ENCODE results near the gene FAM13A.

DNA sequence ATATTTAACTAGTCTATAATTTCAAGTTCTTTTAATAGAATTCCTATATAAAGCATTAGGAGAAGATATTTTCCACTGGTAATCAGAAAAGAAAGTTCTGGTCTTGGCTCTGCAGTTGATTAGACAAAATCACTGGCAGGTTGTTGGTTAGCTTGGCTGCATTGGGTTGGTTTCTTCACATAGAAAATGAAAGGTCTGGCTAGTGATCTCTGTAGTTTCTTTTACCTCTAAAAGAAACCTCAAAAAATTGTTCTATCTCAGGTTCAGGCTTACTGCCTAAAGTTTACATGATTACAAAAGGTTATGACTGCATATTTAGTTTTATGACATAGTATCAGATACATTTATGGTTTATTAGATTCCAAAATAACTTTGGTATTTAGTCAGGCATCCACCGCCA is 263.5 kb downstream of the FAM13A start:
- TF ChIP-seq, protein P1, sequence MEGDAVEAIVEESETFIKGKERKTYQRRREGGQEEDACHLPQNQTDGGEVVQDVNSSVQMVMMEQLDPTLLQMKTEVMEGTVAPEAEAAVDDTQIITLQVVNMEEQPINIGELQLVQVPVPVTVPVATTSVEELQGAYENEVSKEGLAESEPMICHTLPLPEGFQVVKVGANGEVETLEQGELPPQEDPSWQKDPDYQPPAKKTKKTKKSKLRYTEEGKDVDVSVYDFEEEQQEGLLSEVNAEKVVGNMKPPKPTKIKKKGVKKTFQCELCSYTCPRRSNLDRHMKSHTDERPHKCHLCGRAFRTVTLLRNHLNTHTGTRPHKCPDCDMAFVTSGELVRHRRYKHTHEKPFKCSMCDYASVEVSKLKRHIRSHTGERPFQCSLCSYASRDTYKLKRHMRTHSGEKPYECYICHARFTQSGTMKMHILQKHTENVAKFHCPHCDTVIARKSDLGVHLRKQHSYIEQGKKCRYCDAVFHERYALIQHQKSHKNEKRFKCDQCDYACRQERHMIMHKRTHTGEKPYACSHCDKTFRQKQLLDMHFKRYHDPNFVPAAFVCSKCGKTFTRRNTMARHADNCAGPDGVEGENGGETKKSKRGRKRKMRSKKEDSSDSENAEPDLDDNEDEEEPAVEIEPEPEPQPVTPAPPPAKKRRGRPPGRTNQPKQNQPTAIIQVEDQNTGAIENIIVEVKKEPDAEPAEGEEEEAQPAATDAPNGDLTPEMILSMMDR (IDR thresholded peaks at IDR 0.05; ENCODE audit: insufficient read depth, low read length, poor library complexity, severe bottlenecking), result no peak
- no peak for TF ChIP-seq EZH2phosphoT487 (conservative IDR thresholded peaks at IDR 0.05; ENCODE audit: low read length)
